GM23338 (cell line): ENCODE results near the gene SH3BP2. TPM values are rescaled to one million over a fixed set of nuclear protein-coding genes. Genes with fewer than 3 reads are reported as not detected.

Source experiments
- ATAC-seq: fragments of 200-7000 bp; cut with Tn5 transposase; 3 replicates; pipeline ENCODE4 v1.9.1; 2020
- DNase-seq: peaks from one replicate; pipeline ENCODE4 v3.0.0-alpha.2; 2015; ENCODE audit warnings: low spot score
- H2AFZ ChIP-seq: fragments of 200-600 bp; sonication (generic); 2 replicates; pipeline ENCODE4 v1.8.0; 2016; ENCODE audit warnings: antibody characterized with exemption, mild to moderate bottlenecking, moderate library complexity
- H3F3A ChIP-seq: fragments of 200-600 bp; sonication (generic); replicated peaks from 2 replicates; pipeline ENCODE4 v1.8.0; 2017; ENCODE audit warnings: antibody characterized with exemption, mixed run types, low read depth
- H3K27ac ChIP-seq: fragments of 200-600 bp; sonication (generic); 2 replicates; pipeline ENCODE4 v1.6.1; 2016; ENCODE audit warnings: low read depth
- H3K27me3 ChIP-seq: fragments of 200-600 bp; sonication (generic); 2 replicates; pipeline ENCODE4 v1.8.0; 2016; ENCODE audit warnings: mild to moderate bottlenecking, mixed run types, moderate library complexity; ENCODE audit not compliant: insufficient read depth
- H3K36me3 ChIP-seq: fragments of 200-600 bp; sonication (generic); 2 replicates; pipeline ENCODE4 v1.8.0; 2016; ENCODE audit warnings: mild to moderate bottlenecking; ENCODE audit not compliant: insufficient read depth
- H3K4me1 ChIP-seq: fragments of 200-600 bp; sonication (generic); 2 replicates; pipeline ENCODE4 v1.8.0; 2016; ENCODE audit warnings: mild to moderate bottlenecking, moderate library complexity; ENCODE audit not compliant: insufficient read depth
- H3K4me2 ChIP-seq: fragments of 200-600 bp; sonication (generic); 2 replicates; pipeline ENCODE4 v1.7.1; 2017; ENCODE audit warnings: mixed run types
- H3K4me3 ChIP-seq: fragments of 200-600 bp; sonication (generic); 2 replicates; pipeline ENCODE4 v1.6.1; 2016; ENCODE audit warnings: mixed run types
- H3K79me2 ChIP-seq: fragments of 200-600 bp; sonication (generic); replicated peaks from 2 replicates; pipeline ENCODE4 v1.8.0; 2017; ENCODE audit warnings: mild to moderate bottlenecking; ENCODE audit not compliant: insufficient read depth
- H3K9me2 ChIP-seq: fragments of 200-600 bp; sonication (generic); 2 replicates; pipeline ENCODE4 v1.8.0; 2017; ENCODE audit not compliant: insufficient read depth
- H4K20me1 ChIP-seq: fragments of 200-600 bp; sonication (generic); replicated peaks from 2 replicates; pipeline ENCODE4 v1.8.0; 2017; ENCODE audit warnings: mild to moderate bottlenecking; ENCODE audit not compliant: insufficient read depth
- H3K27ac Mint-ChIP-seq: 2 replicates; pipeline ENCODE4 v1.8.0; 2020; ENCODE audit warnings: inconsistent platforms, mild to moderate bottlenecking, moderate library complexity, mixed read lengths
- H3K27me3 Mint-ChIP-seq: 3 replicates; pipeline ENCODE4 v1.8.0; 2022; ENCODE audit warnings: low read depth, mild to moderate bottlenecking, moderate library complexity, mixed read lengths, inconsistent platforms; ENCODE audit not compliant: insufficient read depth, poor library complexity
- H3K36me3 Mint-ChIP-seq: 3 replicates; pipeline ENCODE4 v1.8.0; 2021; ENCODE audit warnings: low read depth, mild to moderate bottlenecking, inconsistent platforms, moderate library complexity, mixed read lengths
- H3K4me1 Mint-ChIP-seq: 3 replicates; pipeline ENCODE4 v1.8.0; 2020; ENCODE audit warnings: mild to moderate bottlenecking, inconsistent platforms, mixed read lengths
- H3K4me3 Mint-ChIP-seq: 3 replicates; pipeline ENCODE4 v1.8.0; 2021; ENCODE audit warnings: moderate library complexity, mild to moderate bottlenecking, inconsistent platforms, mixed read lengths
- H3K9me3 Mint-ChIP-seq: 3 replicates; pipeline ENCODE4 v1.8.0; 2020; ENCODE audit warnings: moderate library complexity, mild to moderate bottlenecking, inconsistent platforms, mixed read lengths
- CREB1 ChIP-seq: fragments of 250-450 bp; sonication (Bioruptor Pico); IDR thresholded peaks from 2 replicates; pipeline ENCODE4 v1.5.0; 2020; ENCODE audit warnings: low read depth, mild to moderate bottlenecking, moderate library complexity
- NANOG ChIP-seq: IDR thresholded peaks from 2 replicates; pipeline ENCODE4 v1.6.1; 2016; ENCODE audit warnings: antibody characterized with exemption, borderline replicate concordance
- POLR2AphosphoS5 ChIP-seq: IDR thresholded peaks from 2 replicates; pipeline ENCODE4 v1.6.1; 2016; ENCODE audit warnings: antibody characterized with exemption, low read depth
- ZNF114 ChIP-seq: fragments of 250-450 bp; sonication (Bioruptor Pico); IDR thresholded peaks from 2 replicates; pipeline ENCODE4 v1.5.0; 2020; ENCODE audit warnings: mild to moderate bottlenecking, moderate library complexity
- ZNF331 ChIP-seq: fragments of 250-450 bp; sonication (Bioruptor Pico); IDR thresholded peaks from 2 replicates; pipeline ENCODE4 v1.5.0; 2020; ENCODE audit warnings: low read depth, mild to moderate bottlenecking, moderate library complexity
- long read RNA-seq: library from polyadenylated mRNA; unstranded; transcript quantifications from one replicate; pipeline ENCODE4 v2.0.0, GENCODE V29; 2020; ENCODE audit not compliant: unreplicated experiment
- polyA plus RNA-seq: library from polyadenylated mRNA; unstranded; fragments of >200 nt; fragmentation: Nextera tagmentation; extraction: Ambion mirVana; gene quantifications from 2 replicates; pipeline ENCODE4 v1.2.1, GENCODE V29; 2016
- total RNA-seq: library from RNA; depleted of rRNA; stranded (reverse); fragments of >200 nt; shearing (Covaris generic); gene quantifications from 2 replicates; pipeline ENCODE4 v1.2.3, GENCODE V29; 2014; rRNA removed
- TF ChIP-seq, protein P1 (sequence below), 2 experiments: fragments of 200-600 bp in 1 of 2; sonication (generic) in 1 of 2; conservative IDR thresholded peaks; 2 replicates each; pipeline versions ENCODE4 v1.5.1 to v1.6.1; 2016 to 2017; ENCODE audit warnings: antibody characterized with exemption in 2 of 2, low read depth in 2 of 2, mild to moderate bottlenecking in 2 of 2, moderate library complexity in 1 of 2
- TF ChIP-seq, protein P2 (sequence below): IDR thresholded peaks from 2 replicates; pipeline ENCODE4 v1.6.1; 2016; ENCODE audit warnings: antibody characterized with exemption

SH3BP2 gene, protein sequence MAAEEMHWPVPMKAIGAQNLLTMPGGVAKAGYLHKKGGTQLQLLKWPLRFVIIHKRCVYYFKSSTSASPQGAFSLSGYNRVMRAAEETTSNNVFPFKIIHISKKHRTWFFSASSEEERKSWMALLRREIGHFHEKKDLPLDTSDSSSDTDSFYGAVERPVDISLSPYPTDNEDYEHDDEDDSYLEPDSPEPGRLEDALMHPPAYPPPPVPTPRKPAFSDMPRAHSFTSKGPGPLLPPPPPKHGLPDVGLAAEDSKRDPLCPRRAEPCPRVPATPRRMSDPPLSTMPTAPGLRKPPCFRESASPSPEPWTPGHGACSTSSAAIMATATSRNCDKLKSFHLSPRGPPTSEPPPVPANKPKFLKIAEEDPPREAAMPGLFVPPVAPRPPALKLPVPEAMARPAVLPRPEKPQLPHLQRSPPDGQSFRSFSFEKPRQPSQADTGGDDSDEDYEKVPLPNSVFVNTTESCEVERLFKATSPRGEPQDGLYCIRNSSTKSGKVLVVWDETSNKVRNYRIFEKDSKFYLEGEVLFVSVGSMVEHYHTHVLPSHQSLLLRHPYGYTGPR
- total RNA-seq (29.9 and 43.9 TPM in 2 replicates), polyA plus RNA-seq (15.2 and 22.2 TPM in 2 replicates)
- long read RNA-seq, partial matches to known transcripts: 0 of 3 reads
- long read RNA-seq, other reads (novel, unspliced or antisense): 2 of 3 reads

DNA sequence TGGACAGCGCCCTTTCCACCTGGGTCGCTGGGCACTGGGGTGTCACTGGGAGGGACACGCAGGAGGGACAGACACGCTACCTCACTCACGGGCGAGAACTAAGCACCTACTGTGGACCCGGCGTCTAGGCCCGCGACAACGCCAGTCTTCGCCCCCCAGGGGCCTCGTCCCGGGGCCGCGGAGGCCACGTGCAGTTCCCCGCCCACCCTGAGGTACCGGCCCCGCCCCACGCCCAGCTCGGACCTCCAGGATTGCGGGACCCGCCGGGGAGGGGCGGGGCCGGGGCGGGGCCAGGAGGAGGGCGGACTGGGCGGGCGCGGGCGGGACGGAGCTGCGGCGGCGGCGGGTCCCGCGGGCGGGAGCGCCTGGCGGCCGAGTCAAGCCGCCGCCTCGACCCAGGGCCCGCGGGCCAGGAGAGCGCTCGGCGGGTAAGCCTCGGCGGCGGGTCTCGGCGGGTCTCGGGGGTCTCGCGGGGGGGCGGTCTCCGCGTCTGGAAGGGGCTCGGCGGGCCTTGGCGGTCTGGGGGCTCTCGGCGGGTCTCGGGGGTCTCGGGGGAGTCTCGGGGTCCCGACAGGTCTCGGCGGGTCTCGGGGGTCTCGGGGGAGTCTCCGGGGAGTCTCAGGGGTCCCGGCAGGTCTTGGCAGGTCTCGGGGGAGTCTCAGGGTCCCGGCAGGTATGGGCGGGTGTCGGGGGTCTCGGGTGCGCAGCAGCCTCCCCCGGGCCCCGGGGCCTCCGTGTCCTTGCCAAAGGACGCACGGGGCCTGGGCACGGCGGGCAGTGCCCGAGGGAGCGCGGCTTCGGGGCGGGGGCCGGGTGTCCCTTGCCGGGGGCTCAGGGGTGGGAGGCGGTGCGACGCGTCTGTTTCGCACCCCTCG, at the start of gene SH3BP2:
Gene SH3BP2, plus strand, starts transcription at position 375 of the 875 bp plus-strand sequence. CDS start 27,533 bp downstream, outside the sequence.
- H3K27ac ChIP-seq: no peak within 1 kb of the TSS
- peak; percentile 90 for DNase-seq
- TF ChIP-seq ZNF114 (CRISPR knock-in tag) (no peak), NANOG (no peak), POLR2AphosphoS5 (0 out of 2 replicates have a peak, but pooled peaks have one; percentile 14), ZNF331 (no peak), CREB1 (no peak)
- TF ChIP-seq, protein P1, sequence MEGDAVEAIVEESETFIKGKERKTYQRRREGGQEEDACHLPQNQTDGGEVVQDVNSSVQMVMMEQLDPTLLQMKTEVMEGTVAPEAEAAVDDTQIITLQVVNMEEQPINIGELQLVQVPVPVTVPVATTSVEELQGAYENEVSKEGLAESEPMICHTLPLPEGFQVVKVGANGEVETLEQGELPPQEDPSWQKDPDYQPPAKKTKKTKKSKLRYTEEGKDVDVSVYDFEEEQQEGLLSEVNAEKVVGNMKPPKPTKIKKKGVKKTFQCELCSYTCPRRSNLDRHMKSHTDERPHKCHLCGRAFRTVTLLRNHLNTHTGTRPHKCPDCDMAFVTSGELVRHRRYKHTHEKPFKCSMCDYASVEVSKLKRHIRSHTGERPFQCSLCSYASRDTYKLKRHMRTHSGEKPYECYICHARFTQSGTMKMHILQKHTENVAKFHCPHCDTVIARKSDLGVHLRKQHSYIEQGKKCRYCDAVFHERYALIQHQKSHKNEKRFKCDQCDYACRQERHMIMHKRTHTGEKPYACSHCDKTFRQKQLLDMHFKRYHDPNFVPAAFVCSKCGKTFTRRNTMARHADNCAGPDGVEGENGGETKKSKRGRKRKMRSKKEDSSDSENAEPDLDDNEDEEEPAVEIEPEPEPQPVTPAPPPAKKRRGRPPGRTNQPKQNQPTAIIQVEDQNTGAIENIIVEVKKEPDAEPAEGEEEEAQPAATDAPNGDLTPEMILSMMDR (conservative IDR thresholded peaks at IDR 0.05; ENCODE audit: low read depth in 2 of 2): no peak
- TF ChIP-seq, protein P2, sequence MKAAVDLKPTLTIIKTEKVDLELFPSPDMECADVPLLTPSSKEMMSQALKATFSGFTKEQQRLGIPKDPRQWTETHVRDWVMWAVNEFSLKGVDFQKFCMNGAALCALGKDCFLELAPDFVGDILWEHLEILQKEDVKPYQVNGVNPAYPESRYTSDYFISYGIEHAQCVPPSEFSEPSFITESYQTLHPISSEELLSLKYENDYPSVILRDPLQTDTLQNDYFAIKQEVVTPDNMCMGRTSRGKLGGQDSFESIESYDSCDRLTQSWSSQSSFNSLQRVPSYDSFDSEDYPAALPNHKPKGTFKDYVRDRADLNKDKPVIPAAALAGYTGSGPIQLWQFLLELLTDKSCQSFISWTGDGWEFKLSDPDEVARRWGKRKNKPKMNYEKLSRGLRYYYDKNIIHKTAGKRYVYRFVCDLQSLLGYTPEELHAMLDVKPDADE: no peak
- H3K4me2 ChIP-seq: peak within 1 kb of the TSS; percentile 81
- peak; percentile 72 for ATAC-seq
- no peaks in the 10 kb centered on the region for H3K9me2 ChIP-seq
- Mint-ChIP-seq H3K4me3 (peak within 1 kb of the TSS; percentile 79), H3K9me3 (no peaks in the 10 kb centered on the region; the same call in 2 of the 3 replicates), H3K27me3 (peaks cover 26% of the 10 kb centered on the region), H3K27ac (no peak within 1 kb of the TSS), H3K36me3 (no peaks in the 10 kb centered on the region), H3K4me1 (peaks cover 26% of the 10 kb centered on the region)
- no peaks in the 10 kb centered on the region for H4K20me1 ChIP-seq
- peak within 1 kb of the TSS; percentile 61 for H3K4me3 ChIP-seq
- no peaks in the 10 kb centered on the region for H3K36me3 ChIP-seq
- peaks cover 5% of the 10 kb centered on the region for H3K4me1 ChIP-seq
- peak within 1 kb of the TSS; percentile 52; the same call in 1 of the 2 replicates for H2AFZ ChIP-seq
- H3F3A ChIP-seq: 0 out of 2 replicates have a peak, but pooled peaks cover 5% of the 10 kb centered on the region
- no peaks in the 10 kb centered on the region for H3K79me2 ChIP-seq
- peaks cover 16% of the 10 kb centered on the region for H3K27me3 ChIP-seq
